D721Med (cell line): ENCODE data around the gene ARHGAP27.

ENCODE experiments used
- DNase-seq: peaks from one replicate; pipeline ENCODE4 v3.0.0; 2011; ENCODE audit warnings: low spot score; ENCODE audit not compliant: insufficient read length
- FAIRE-seq: peaks from 2 replicates; lab custom pipeline; 2011; peaks lifted over from hg19 to GRCh38; lab: Jason Lieb, UNC
- CTCF ChIP-seq: IDR thresholded peaks from 2 replicates; pipeline ENCODE4 v1.5.1; 2012; ENCODE audit warnings: mild to moderate bottlenecking, control low read depth; ENCODE audit not compliant: insufficient read depth; ENCODE audit errors: missing control alignments

The ARHGAP27 gene

DNA sequence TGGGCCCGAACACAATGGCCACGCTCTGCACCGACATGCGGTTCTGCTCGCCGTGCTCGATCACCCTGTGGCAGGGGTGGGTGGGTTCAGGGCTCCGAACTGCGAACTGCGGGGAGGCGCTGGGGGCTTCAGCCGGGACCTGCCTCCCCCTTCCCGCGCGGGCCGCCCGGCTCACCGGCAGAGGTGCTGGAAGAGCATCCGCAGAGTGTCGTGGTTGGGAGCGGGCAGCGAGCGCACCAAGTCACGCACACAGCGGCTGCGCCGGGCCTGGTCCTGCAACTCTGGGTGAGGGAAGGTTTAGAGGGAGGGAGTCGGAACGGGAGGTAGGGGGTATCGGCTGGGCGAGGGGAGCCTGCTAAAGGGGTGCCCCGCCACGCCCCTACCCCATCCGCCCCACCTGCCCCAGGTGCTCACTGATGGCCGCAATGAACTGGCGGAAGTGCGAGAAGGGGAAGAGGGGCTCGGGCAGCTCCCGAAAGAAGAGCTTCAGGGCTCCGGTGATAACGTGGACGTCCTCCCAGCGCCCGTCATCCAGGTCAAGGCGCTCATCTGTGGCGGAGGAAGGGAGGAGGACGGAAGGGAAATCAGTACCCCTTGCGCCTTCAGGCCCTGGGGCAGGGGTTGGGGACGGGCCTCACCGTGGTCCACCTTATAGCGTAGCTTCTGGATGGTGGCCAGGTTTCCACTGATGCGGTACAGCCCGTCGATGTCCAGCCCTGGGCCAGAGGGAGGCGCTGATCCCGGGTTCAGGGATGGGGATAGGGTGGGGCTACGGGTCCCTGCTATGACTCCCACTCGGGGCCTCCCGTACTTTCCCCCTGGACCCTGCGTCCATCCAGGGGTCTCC is 36.9 kb downstream of the ARHGAP27 start:
- FAIRE-seq (no peak), DNase-seq (no peak)
- TF ChIP-seq CTCF = no peak

- peak; percentile 98 for DNase-seq
- TF ChIP-seq CTCF = peak; percentile 86
- FAIRE-seq = no peak
These were observed 37.6 kb downstream of the ARHGAP27 start for GRCh38 chr17:45394913-45395568.

GRCh38 chr17:45394564-45394912 is 38.1 kb downstream of the ARHGAP27 start:
- DNase-seq = no peak
- no peak for TF ChIP-seq CTCF

GRCh38 chr17:45394091-45394490 is 38.6 kb downstream of the ARHGAP27 start:
- FAIRE-seq (no peak), DNase-seq (no peak)
- no peak for TF ChIP-seq CTCF

More at GRCh38 chr17:45394564-45394912, 38.1 kb downstream of the ARHGAP27 start:
- no peak for FAIRE-seq

DNA sequence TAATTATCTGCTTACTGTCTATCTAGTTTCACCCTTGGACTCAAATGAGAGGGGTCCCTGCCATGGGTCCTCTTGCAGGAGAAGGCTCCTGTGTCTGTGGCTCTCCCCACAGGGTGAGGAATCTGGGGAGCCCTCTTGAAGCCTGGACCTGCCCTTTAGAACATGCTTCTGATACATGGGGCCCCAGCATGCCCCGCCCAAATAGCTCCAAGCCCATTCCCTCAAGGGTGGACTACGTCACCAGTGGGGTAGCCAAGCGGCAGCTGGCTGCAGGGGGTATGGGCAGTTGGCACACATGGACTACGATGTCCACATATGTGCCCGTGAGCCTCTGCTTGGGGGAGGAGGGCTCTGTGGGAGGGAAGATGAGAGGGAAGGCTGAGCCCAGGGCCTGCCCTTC is 39.3 kb downstream of the ARHGAP27 start:
- DNase-seq (no peak), FAIRE-seq (no peak)

GRCh38 chr17:45391918-45392317 is 40.8 kb downstream of the ARHGAP27 start:
- DNase-seq (no peak), FAIRE-seq (no peak)
- TF ChIP-seq CTCF = no peak

More for the DNA sequence above, 39.3 kb downstream of the ARHGAP27 start:
- TF ChIP-seq CTCF = no peak

GRCh38 chr17:45391291-45391690 is 41.4 kb downstream of the ARHGAP27 start:
- TF ChIP-seq CTCF = no peak
- no peak for DNase-seq
- no peak for FAIRE-seq
